Measurements from ENCODE around the gene KIRREL3.

The KIRREL3 gene

DNA sequence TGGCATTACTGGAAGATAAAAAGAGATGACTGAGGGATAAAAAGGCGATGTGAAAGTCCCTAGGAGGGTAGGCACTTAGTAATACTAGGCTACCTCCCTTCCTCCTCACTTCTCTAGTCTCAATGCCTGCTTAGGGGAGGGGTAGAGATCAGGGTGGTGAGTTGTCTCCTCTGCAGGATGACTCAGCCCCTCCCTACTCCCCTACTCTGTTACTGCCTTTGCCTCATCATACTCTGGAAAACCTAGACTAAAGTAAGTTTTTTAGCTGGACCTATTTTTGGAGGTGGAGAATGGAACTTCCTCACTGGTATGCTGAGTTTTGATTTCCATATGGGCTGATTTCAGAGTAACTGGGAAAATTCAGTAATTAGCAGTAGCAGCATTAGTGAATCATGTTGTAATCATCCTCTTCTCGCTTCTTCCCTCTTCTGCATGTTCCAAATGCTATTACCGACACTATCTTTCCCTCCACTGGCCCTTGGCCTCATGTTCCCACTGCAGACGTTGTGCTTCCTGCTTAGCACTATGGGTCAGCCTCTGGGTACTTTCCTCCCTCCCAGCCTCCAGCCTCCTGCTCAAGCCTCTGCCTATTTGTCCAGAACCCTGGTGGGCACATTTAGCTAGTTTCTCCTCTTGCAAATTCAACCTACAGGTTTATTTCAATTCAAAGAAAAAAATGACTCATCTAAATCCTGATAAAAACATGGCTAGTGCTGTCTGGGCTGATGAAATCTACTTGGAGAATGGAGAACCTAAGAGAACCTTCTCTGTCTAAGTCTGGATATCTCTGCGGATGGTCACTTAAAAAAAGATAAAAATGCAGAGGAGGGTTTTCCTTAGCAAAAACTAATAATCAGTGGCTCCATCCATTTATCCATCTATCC lies 363.4 kb downstream of the KIRREL3 start:
- TF ChIP-seq, protein P1, sequence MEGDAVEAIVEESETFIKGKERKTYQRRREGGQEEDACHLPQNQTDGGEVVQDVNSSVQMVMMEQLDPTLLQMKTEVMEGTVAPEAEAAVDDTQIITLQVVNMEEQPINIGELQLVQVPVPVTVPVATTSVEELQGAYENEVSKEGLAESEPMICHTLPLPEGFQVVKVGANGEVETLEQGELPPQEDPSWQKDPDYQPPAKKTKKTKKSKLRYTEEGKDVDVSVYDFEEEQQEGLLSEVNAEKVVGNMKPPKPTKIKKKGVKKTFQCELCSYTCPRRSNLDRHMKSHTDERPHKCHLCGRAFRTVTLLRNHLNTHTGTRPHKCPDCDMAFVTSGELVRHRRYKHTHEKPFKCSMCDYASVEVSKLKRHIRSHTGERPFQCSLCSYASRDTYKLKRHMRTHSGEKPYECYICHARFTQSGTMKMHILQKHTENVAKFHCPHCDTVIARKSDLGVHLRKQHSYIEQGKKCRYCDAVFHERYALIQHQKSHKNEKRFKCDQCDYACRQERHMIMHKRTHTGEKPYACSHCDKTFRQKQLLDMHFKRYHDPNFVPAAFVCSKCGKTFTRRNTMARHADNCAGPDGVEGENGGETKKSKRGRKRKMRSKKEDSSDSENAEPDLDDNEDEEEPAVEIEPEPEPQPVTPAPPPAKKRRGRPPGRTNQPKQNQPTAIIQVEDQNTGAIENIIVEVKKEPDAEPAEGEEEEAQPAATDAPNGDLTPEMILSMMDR (IDR thresholded peaks at IDR 0.05; ENCODE audit: insufficient read depth, low read depth, low read length, missing control alignments): no peak
- H3K4me3 ChIP-seq (ENCODE audit: low read length): no peak overlapping the region
- DNase-seq (ENCODE audit: low read depth): peak; percentile 20

DNA sequence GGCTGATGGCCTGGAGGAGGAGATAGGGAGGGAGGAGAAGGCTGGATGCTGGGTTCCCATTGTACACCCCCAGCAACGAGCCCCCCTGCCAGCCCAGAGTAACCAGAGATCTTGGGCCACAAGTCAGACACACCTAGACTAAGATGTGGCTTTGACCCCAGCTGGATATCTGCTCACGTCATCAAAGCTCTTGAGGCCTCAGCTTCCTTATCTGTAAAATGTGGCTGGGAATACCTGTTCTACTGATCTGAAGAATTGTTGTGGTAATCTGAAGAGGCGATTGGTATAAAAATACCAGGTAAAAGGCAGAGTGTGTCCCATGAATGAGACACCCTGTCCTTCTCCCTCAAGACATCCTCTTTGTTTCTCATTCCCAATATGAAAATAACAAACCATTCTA lies 365.1 kb downstream of the KIRREL3 start:
- DNase-seq (ENCODE audit: low read depth): no peak
- TF ChIP-seq, protein P1 (IDR thresholded peaks at IDR 0.05; ENCODE audit: insufficient read depth, low read depth, low read length, missing control alignments): no peak
- H3K4me3 ChIP-seq (ENCODE audit: low read length): no peak overlapping the region

DNA sequence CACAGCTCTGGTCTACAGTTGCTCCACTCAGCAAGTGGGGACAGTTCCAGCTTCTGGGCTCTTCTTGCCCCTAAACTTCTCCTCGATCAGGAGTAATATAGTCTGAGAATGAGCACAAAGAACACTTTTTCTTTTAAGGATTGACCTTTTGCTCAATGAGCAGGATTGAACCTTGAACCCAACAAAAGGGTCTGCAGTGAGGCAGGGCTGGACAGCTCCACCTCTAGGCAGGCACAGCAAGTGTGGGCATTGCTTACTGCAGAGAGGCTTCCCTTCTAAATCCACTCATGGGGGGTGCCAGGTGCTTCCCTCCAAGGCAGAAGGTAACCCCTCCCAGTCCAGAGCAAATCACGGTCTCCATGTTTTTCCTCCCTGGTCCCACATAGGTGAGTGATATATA lies 365.6 kb downstream of the KIRREL3 start:
- no peak for DNase-seq (ENCODE audit: low read depth)
- TF ChIP-seq, protein P1 (IDR thresholded peaks at IDR 0.05; ENCODE audit: insufficient read depth, low read depth, low read length, missing control alignments): no peak

DNA sequence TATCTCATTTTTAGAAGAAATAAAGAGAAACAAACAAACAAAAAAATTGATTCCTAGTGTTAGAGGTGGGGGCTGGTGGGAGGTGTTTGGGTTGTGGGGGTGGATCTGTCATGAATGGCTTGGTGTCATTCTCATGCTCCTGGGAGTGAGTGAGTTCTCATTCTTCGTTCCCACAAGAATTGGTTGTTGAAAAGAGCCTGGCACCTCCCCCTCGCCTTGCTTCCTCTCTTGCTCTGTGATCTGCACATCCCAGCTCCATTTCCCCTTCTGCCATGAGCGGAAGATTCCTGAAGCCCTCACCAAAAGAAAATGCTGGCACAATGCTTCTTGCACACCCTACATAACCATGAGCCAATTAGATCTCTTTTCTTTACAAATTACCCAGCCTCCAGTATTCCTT lies 367.2 kb downstream of the KIRREL3 start:
- no peak overlapping the region for H3K4me3 ChIP-seq (ENCODE audit: low read length)
- TF ChIP-seq, protein P1 (IDR thresholded peaks at IDR 0.05; ENCODE audit: insufficient read depth, low read depth, low read length, missing control alignments): no peak
- no peak for DNase-seq (ENCODE audit: low read depth)

More for the DNA sequence above, 365.6 kb downstream of the KIRREL3 start:
- H3K4me3 ChIP-seq (ENCODE audit: low read length): no peak overlapping the region

DNA sequence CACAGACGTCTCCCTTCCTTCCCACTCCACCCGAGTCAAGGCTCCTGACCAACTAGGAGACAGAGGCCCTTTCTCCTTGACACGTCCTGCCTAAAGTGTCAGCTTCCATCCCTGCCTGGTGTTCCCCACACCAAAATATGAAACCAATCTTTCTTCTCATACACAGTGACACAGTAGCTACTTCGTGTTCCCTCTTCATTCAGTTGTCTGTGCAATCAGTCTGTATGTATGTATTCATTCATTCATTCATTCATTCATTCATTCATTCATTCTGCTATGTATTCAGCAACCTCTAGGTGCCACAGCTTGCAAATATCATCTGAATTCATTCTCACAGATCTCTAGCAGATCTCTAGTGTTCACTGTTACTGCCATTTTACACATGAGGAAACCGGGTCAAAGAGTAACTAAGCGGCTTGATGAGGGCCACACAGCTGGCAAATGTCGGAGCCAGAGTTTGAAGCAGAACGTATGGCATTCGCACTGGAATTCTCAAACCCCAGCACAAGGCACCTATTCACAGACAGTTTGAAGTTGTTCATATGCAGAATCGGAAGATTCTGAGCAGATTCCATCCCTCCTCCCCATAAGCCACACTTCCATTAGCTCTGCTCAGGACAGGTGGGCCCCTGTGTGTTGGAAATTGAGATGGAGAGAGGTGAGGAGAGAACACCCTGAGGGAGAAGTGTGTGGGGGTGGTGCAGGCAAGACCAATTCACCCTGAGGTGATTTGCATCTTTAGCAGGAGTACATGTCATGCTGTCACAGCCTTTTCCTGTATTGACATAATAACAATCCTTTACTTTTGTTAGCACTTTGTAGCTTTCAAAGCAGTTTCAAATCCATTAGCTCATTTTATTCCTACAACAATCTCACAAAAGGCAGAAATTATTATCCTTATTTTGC lies 369.4 kb downstream of the KIRREL3 start:
- TF ChIP-seq, protein P1 (IDR thresholded peaks at IDR 0.05; ENCODE audit: insufficient read depth, low read depth, low read length, missing control alignments): no peak
- DNase-seq (ENCODE audit: low read depth): no peak
- no peak overlapping the region for H3K4me3 ChIP-seq (ENCODE audit: low read length)

DNA sequence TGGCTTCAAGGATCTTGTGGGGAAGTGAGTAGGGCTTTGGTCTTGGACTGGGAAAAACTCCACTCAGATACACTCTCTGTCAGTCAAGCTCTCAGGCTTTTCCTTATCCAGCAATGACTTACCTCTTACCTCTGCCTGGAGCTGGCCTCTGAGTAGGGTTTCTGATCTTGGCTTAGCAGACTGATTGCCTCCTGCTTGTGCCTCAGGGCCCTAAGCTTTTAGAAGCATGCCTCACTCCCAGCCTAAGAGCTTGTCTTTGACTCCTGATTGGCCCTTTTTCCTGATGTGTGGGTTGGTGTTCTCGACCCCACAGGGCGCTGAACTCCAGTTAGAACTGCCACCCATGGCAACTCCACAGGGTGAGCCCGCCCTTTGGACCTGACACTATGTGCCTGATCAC lies 370.1 kb downstream of the KIRREL3 start:
- TF ChIP-seq, protein P1 (IDR thresholded peaks at IDR 0.05; ENCODE audit: insufficient read depth, low read depth, low read length, missing control alignments): no peak
- H3K4me3 ChIP-seq (ENCODE audit: low read length): no peak overlapping the region
- DNase-seq (ENCODE audit: low read depth): no peak

Measured in epithelial cell of esophagus (primary cell).